Measurements from ENCODE around the gene TMEM184A. TPM values are rescaled to one million over a fixed set of nuclear protein-coding genes. Genes with fewer than 3 reads are reported as not detected.
A peak's percentile ranks its signal among the peaks of the same experiment; 100 is the strongest.

TMEM184A gene
- total and polyA plus RNA-seq, 2 of the 13 experiments (the other 11 are each of a cell fraction or from before 2014, with no cell fraction given) = 9.5 to 20.4 TPM

DNA sequence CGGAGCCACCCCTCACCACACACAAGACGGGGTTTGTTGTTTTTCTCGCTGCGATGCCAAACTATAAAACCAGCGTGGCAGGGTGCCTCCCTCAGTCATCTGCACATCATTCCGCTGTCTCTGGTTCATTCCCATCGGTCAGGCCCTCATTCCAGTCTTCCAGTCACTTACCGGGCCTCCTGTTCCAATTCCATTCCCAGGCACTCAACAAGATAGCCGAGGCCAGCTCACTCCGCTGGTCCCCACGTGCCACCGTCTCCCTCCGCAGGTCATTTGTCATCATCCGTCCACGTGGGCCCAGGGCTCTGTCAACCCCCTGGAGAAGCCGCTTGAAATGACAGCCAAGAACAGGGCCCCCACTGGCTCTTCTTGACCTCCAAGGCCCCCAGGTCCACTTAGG lies 6.1 kb upstream of the TMEM184A start (continued):
- TF ChIP-seq NR2C2 (CRISPR knock-in tag; IDR thresholded peaks at IDR 0.05; ENCODE audit: borderline replicate concordance) (0 out of 2 replicates have a peak, but pooled peaks have one; percentile 21), FOXJ3 (CRISPR knock-in tag; IDR thresholded peaks at IDR 0.05; ENCODE audit: borderline replicate concordance) (no peak), HNF4G (IDR thresholded peaks at IDR 0.05; ENCODE audit: borderline replicate concordance, low read depth, low read length) (no peak), HNF4G (CRISPR knock-in tag; IDR thresholded peaks at IDR 0.05; ENCODE audit: borderline replicate concordance, low read depth) (no peak), BHLHE40 (IDR thresholded peaks at IDR 0.05; ENCODE audit: low read length) (peak; percentile 58)
- TF ChIP-seq, protein P1, sequence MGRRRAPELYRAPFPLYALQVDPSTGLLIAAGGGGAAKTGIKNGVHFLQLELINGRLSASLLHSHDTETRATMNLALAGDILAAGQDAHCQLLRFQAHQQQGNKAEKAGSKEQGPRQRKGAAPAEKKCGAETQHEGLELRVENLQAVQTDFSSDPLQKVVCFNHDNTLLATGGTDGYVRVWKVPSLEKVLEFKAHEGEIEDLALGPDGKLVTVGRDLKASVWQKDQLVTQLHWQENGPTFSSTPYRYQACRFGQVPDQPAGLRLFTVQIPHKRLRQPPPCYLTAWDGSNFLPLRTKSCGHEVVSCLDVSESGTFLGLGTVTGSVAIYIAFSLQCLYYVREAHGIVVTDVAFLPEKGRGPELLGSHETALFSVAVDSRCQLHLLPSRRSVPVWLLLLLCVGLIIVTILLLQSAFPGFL (CRISPR knock-in tag; IDR thresholded peaks at IDR 0.05) = no peak

- H3K79me2 ChIP-seq (ENCODE audit: insufficient read depth, low read length) = no peaks in the 10 kb centered on the region
- H3K27me3 ChIP-seq (ENCODE audit: control insufficient read depth in 1 of 2, insufficient read depth in 2 of 2, low read length in 2 of 2) = peaks cover 8 to 15% of the 10 kb centered on the region in 2 experiments; a peak in 2 of 5 replicates
- no peak for DNase-seq (ENCODE audit: low spot score)
- 58% methylated on average over 30 of the region's 34 CpGs for WGBS (ENCODE audit: low lambda C conversion rate)
- FAIRE-seq = no peak
- H2AFZ ChIP-seq (ENCODE audit: low read length) = no peak overlapping the region
- POLR2A ChIA-PET = no interaction called here
- H3K27ac ChIP-seq (ENCODE audit: extremely low read length, insufficient read depth, low read length) = no peak overlapping the region
- CTCF ChIA-PET (ENCODE audit: low intra/inter-chr PET ratio, low total read pairs) = no interaction called here
- no peak overlapping the region for H3K9ac ChIP-seq (ENCODE audit: insufficient read depth, low read depth, low read length)
- H3K9me3 ChIP-seq (ENCODE audit: low read length) = no peaks in the 10 kb centered on the region
- intact Hi-C loops (cut with micrococcal nuclease; ENCODE audit: unreplicated experiment) = no loop called here
- H3K36me3 ChIP-seq (replicated peaks in 1 of 2; ENCODE audit: control insufficient read depth in 1 of 2, insufficient read depth in 2 of 2, low read length in 2 of 2) = no peaks in the 10 kb centered on the region
- no peak overlapping the region for H3K4me3 ChIP-seq (replicated peaks in 1 of 3; ENCODE audit: insufficient read depth in 1 of 3, low read depth in 2 of 3, low read length in 3 of 3)
- in situ Hi-C loops (cut with HindIII; ENCODE audit: extremely low pct_ligation_motif_present, low pct_unique_long_range_greater_than_20kb) = no loop called here
- ATAC-seq = no peak
- H4K20me1 ChIP-seq (ENCODE audit: insufficient read depth, low read length) = no peaks in the 10 kb centered on the region
- no TSS peak for BruUV-seq (replicated peaks)
- H3K4me2 ChIP-seq (ENCODE audit: low read depth, low read length) = no peak overlapping the region
- H3K4me1 ChIP-seq (ENCODE audit: insufficient read depth, low read length) = peaks cover 40% of the 10 kb centered on the region
- TF ChIP-seq ZNF543 (CRISPR knock-in tag; IDR thresholded peaks at IDR 0.05) = no peak
- no peak for TF ChIP-seq CEBPZ (IDR thresholded peaks at IDR 0.05; ENCODE audit: low read length)
- no peak for TF ChIP-seq CEBPB (IDR thresholded peaks at IDR 0.05; ENCODE audit: borderline replicate concordance, low read depth, low read length)
- no peak for TF ChIP-seq ZNF605 (CRISPR knock-in tag; IDR thresholded peaks at IDR 0.05)
- no peak for TF ChIP-seq CEBPG (CRISPR knock-in tag; IDR thresholded peaks at IDR 0.05)
- TF ChIP-seq SMAD1 (CRISPR knock-in tag; IDR thresholded peaks at IDR 0.05; ENCODE audit: borderline replicate concordance, low read depth) = no peak
- TF ChIP-seq ONECUT2 (CRISPR knock-in tag; IDR thresholded peaks at IDR 0.05) = no peak
Observed at GRCh38 chr7:1561036-1561940, 5.3 kb upstream of the TMEM184A start.

All from HepG2 (cell line).